ENCODE results near the gene TTLL8. TPM values are rescaled to one million over a fixed set of nuclear protein-coding genes. Genes with fewer than 3 reads are reported as not detected.

TTLL8 gene
- total and polyA plus RNA-seq, 2 donors (not counting 1 experiment from before 2014, with no cell fraction given): not detected

DNA sequence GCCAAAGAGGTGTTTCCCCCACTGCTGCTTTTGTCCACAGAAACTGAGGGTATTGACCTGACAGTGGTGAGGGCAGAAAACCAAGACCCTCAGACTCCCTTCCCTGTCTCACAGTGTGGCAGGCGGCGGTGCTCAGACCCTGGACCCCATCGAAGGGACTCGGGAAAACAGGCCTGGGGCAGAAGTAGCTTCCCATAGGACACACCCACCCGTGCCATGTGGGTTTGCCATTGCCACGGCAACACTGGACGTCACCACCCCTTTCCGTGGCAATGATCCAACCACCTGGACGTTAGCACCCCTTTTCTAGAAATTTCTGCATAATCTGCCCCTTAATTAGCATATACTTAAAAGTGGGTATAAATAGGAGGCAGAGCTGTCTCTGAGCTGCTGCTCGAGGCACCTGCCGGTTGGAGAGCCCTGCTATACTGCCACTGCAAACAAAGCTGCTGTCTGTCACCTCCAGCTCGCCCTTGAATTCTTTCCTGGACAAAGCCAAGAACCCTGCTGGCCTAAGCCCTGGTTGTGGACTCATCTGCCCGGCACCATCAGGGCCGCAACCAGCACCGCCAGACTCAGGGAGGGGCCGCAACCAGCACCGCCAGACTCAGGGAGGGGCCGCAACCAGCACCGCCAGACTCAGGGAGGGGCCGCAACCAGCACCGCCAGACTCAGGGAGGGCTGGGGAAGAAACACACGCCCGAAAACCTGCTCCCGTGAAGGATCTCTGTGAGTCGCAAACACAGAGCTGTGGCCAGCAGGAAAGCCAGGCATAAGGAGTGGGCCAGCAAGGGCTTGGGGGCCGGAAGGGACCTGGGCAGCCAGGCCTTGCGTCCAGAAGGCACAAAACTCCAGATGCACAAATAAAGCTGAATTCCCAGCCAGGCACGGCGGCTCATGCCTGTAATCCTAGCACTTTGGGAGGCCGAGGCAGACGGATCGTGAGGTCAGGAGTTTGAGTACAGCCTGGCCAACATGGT lies 16.7 kb upstream of the TTLL8 start:
- Histone ChIP-seq H3K4me3 (replicated peaks in 1 of 4; ENCODE audit: control extremely low read depth in 1 of 4, insufficient read depth in 1 of 4, low read depth in 3 of 4, low read length in 4 of 4) (no peak overlapping the region), H3K4me1 (ENCODE audit: control insufficient read depth, extremely low read depth, insufficient read depth, low read length) (no peaks in the 10 kb centered on the region), H3K4me2 (ENCODE audit: extremely low read depth, insufficient read depth, low read length) (no peak overlapping the region), H2AFZ (ENCODE audit: low read length) (no peak overlapping the region), H4K20me1 (ENCODE audit: control insufficient read depth, extremely low read depth, insufficient read depth, low read length) (no peaks in the 10 kb centered on the region), H3K36me3 (ENCODE audit: control insufficient read depth, insufficient read depth, low read length) (no peaks in the 10 kb centered on the region), H3K27ac (ENCODE audit: insufficient read depth, low read length) (no peak overlapping the region), H3K27me3 (ENCODE audit: control insufficient read depth, insufficient read depth, low read length) (no peaks in the 10 kb centered on the region), H3K9me3 (ENCODE audit: control insufficient read depth, insufficient read depth, low read depth, low read length) (no peaks in the 10 kb centered on the region), H3K79me2 (ENCODE audit: control insufficient read depth, insufficient read depth, low read length) (no peaks in the 10 kb centered on the region), H3K9ac (ENCODE audit: insufficient read depth, low read length) (no peak overlapping the region)
- no peak for DNase-seq (ENCODE audit: low read depth in 2 of 2)
- TF ChIP-seq EZH2 (IDR thresholded peaks at IDR 0.05; ENCODE audit: low read length, missing control alignments): no peak
- TF ChIP-seq, protein P1, sequence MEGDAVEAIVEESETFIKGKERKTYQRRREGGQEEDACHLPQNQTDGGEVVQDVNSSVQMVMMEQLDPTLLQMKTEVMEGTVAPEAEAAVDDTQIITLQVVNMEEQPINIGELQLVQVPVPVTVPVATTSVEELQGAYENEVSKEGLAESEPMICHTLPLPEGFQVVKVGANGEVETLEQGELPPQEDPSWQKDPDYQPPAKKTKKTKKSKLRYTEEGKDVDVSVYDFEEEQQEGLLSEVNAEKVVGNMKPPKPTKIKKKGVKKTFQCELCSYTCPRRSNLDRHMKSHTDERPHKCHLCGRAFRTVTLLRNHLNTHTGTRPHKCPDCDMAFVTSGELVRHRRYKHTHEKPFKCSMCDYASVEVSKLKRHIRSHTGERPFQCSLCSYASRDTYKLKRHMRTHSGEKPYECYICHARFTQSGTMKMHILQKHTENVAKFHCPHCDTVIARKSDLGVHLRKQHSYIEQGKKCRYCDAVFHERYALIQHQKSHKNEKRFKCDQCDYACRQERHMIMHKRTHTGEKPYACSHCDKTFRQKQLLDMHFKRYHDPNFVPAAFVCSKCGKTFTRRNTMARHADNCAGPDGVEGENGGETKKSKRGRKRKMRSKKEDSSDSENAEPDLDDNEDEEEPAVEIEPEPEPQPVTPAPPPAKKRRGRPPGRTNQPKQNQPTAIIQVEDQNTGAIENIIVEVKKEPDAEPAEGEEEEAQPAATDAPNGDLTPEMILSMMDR (conservative IDR thresholded peaks at IDR 0.05 in 1 of 2, IDR thresholded peaks at IDR 0.05 in 1 of 2; ENCODE audit: low read depth in 1 of 2, low read length in 2 of 2): no peak

DNA sequence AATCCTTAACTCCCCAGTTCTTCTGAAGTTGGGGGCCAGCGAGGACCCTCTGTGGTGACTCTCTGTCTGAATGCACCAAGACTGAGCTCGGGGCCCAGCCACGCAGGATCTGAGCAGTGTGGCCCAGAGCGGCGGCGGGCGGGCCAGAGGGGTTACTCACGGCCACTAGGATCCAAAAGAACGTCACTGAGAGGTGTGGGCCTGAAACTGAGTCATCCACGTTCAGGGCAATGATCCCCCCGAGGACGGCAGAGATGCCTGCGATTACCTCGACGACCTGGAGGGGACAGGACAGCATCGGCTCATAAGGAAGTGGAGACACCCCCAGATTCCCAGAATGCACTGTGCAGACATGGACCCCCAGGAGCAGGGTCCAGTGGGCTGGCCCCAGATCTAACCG lies 16.0 kb upstream of the TTLL8 start:
- no peak overlapping the region for H3K9ac ChIP-seq (ENCODE audit: insufficient read depth, low read length)
- no peaks in the 10 kb centered on the region for H4K20me1 ChIP-seq (ENCODE audit: control insufficient read depth, extremely low read depth, insufficient read depth, low read length)
- no peaks in the 10 kb centered on the region for H3K27me3 ChIP-seq (ENCODE audit: control insufficient read depth, insufficient read depth, low read length)
- H3K36me3 ChIP-seq (ENCODE audit: control insufficient read depth, insufficient read depth, low read length): no peaks in the 10 kb centered on the region
- H3K9me3 ChIP-seq (ENCODE audit: control insufficient read depth, insufficient read depth, low read depth, low read length): no peaks in the 10 kb centered on the region
- H3K4me2 ChIP-seq (ENCODE audit: extremely low read depth, insufficient read depth, low read length): no peak overlapping the region
- no peak for TF ChIP-seq EZH2 (IDR thresholded peaks at IDR 0.05; ENCODE audit: low read length, missing control alignments)
- TF ChIP-seq, protein P1 (conservative IDR thresholded peaks at IDR 0.05 in 1 of 2, IDR thresholded peaks at IDR 0.05 in 1 of 2; ENCODE audit: low read depth in 1 of 2, low read length in 2 of 2): no peak
- no peaks in the 10 kb centered on the region for H3K4me1 ChIP-seq (ENCODE audit: control insufficient read depth, extremely low read depth, insufficient read depth, low read length)
- no peaks in the 10 kb centered on the region for H3K79me2 ChIP-seq (ENCODE audit: control insufficient read depth, insufficient read depth, low read length)
- H3K27ac ChIP-seq (ENCODE audit: insufficient read depth, low read length): no peak overlapping the region
- DNase-seq (ENCODE audit: low read depth in 2 of 2): peak in 1 of 2 donors; percentile 32
- no peak overlapping the region for H2AFZ ChIP-seq (ENCODE audit: low read length)
- no peak overlapping the region for H3K4me3 ChIP-seq (replicated peaks in 1 of 4; ENCODE audit: control extremely low read depth in 1 of 4, insufficient read depth in 1 of 4, low read depth in 3 of 4, low read length in 4 of 4)

DNA sequence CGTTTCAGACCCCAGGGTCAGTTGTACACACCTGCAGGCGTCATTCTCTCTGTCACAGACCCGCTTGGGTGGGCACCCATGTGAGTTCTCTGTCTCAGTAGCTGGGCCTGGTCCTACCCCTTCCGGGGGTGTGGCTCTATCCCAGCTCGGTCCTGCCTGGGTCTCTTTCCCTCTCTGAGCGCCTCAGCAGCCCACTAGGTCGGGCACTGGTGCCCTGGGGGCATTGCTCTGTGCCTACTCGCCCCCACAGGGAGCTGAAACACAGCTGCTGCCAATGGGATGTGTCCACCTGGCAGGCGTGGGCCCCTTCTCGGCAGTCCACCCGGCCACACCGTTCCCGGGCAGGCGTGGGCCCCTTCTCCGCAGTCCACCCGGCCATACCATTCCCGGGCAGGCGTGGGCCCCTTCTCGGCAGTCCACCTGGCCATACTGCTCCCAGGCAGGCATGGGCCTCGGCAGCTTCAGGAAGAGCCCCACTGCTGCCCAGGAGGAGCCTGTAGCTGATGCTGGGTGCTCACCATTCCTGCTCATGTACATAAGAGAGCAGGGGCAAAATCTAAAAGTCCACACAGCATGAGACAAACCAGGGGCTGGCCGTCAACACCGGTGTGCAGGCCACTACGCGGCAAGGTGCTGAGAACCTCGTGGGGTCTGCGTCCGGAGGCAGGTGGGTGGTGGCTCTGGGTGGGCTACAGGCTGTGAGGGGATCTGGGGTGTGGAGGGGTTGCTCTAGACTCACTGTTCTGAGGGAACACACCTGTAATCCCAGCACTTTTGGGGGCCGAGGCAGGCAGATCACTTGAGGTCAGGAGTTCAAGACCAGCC lies 14.8 kb upstream of the TTLL8 start:
- Histone ChIP-seq H3K79me2 (ENCODE audit: control insufficient read depth, insufficient read depth, low read length) (no peaks in the 10 kb centered on the region), H2AFZ (ENCODE audit: low read length) (no peak overlapping the region), H3K9me3 (ENCODE audit: control insufficient read depth, insufficient read depth, low read depth, low read length) (no peaks in the 10 kb centered on the region), H4K20me1 (ENCODE audit: control insufficient read depth, extremely low read depth, insufficient read depth, low read length) (no peaks in the 10 kb centered on the region), H3K36me3 (ENCODE audit: control insufficient read depth, insufficient read depth, low read length) (no peaks in the 10 kb centered on the region), H3K27me3 (ENCODE audit: control insufficient read depth, insufficient read depth, low read length) (no peaks in the 10 kb centered on the region), H3K27ac (ENCODE audit: insufficient read depth, low read length) (no peak overlapping the region), H3K4me1 (ENCODE audit: control insufficient read depth, extremely low read depth, insufficient read depth, low read length) (no peaks in the 10 kb centered on the region), H3K9ac (ENCODE audit: insufficient read depth, low read length) (no peak overlapping the region), H3K4me2 (ENCODE audit: extremely low read depth, insufficient read depth, low read length) (no peak overlapping the region), H3K4me3 (replicated peaks in 1 of 4; ENCODE audit: control extremely low read depth in 1 of 4, insufficient read depth in 1 of 4, low read depth in 3 of 4, low read length in 4 of 4) (no peak overlapping the region)
- DNase-seq (ENCODE audit: low read depth in 2 of 2): no peak
- TF ChIP-seq, protein P1 (conservative IDR thresholded peaks at IDR 0.05 in 1 of 2, IDR thresholded peaks at IDR 0.05 in 1 of 2; ENCODE audit: low read depth in 1 of 2, low read length in 2 of 2): no peak
- TF ChIP-seq EZH2 (IDR thresholded peaks at IDR 0.05; ENCODE audit: low read length, missing control alignments): no peak

Data from fibroblast of lung (primary cell).